ENCODE results near the gene LCN1.

DNA sequence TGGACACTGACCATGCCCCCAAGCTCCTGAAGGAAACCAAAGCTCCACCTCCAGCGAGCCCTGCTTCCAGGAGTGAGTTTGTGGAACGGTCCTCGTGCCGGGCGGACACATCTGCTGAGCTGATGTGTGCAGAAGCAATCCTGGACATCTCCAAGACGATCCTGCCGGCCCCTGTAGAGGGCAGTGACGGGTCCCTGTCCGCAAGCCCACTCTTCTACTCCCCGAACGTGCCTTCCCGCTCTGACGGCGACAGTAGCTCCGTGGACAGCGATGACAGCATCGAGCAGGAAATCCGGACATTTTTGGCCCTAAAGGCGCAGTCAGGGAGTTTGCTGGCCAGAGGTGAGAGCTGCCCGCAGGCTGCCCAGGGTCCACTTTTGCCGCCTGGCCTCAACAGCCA, 35.4 kb upstream of the LCN1 start:
- TF ChIP-seq CTCF (optimal IDR thresholded peaks at IDR 0.05 in 1 of 3, IDR thresholded peaks at IDR 0.05 in 1 of 3, conservative IDR thresholded peaks at IDR 0.05 in 1 of 3; ENCODE audit: extremely low read depth in 1 of 3, insufficient read depth in 2 of 3, low read length in 3 of 3) = no peak
- TF ChIP-seq EZH2 (IDR thresholded peaks at IDR 0.05; ENCODE audit: low read length) = no peak
